HepG2 (cell line): ENCODE data around the gene DCUN1D3. TPM values are rescaled to one million over a fixed set of nuclear protein-coding genes. Genes with fewer than 3 reads are reported as not detected.

ENCODE experiments used
- AHR ChIP-seq: IDR thresholded peaks from 2 replicates; pipeline ENCODE4 v1.6.1; 2018; ENCODE audit warnings: missing genetic modification reagents, missing compliant biosample characterization
- BATF2 ChIP-seq: sonication (generic); formaldehyde crosslinking; IDR thresholded peaks from 2 replicates; pipeline ENCODE4 v1.8.0; 2022; ENCODE audit warnings: mild to moderate bottlenecking, missing genetic modification reagents, moderate library complexity
- GLMP ChIP-seq: sonication (generic); formaldehyde crosslinking; IDR thresholded peaks from 2 replicates; pipeline ENCODE4 v1.9.0; 2021; ENCODE audit warnings: missing genetic modification reagents, mild to moderate bottlenecking, borderline replicate concordance
- HES4 ChIP-seq: sonication (generic); formaldehyde crosslinking; IDR thresholded peaks from 2 replicates; pipeline ENCODE4 v1.9.0; 2021; ENCODE audit warnings: mild to moderate bottlenecking, missing genetic modification reagents, borderline replicate concordance
- MTA3 ChIP-seq: sonication (generic); formaldehyde crosslinking; IDR thresholded peaks from 2 replicates; pipeline ENCODE4 v1.4.0; 2020; ENCODE audit warnings: missing genetic modification reagents
- NBN ChIP-seq: fragments of 450-650 bp; conservative IDR thresholded peaks from 2 replicates; pipeline ENCODE4 v1.6.1; 2017
- PAWR ChIP-seq: sonication (generic); formaldehyde crosslinking; IDR thresholded peaks from 2 replicates; pipeline ENCODE4 v1.4.0; 2020; ENCODE audit warnings: missing genetic modification reagents, mild to moderate bottlenecking, borderline replicate concordance
- RXRA ChIP-seq: sonication (generic); formaldehyde crosslinking; IDR thresholded peaks from 2 replicates; pipeline ENCODE4 v1.5.1; 2020; ENCODE audit warnings: missing genetic modification reagents
- TFAP4 ChIP-seq: sonication (generic); IDR thresholded peaks from 2 replicates; pipeline ENCODE4 v1.6.1; 2016; ENCODE audit warnings: low read depth, borderline replicate concordance
- ZBTB39 ChIP-seq: sonication (generic); formaldehyde crosslinking; IDR thresholded peaks from 2 replicates; pipeline ENCODE4 v1.5.0; 2020; ENCODE audit warnings: missing genetic modification reagents
- ZC3H4 ChIP-seq: sonication (generic); formaldehyde crosslinking; IDR thresholded peaks from 2 replicates; pipeline ENCODE4 v1.4.0; 2020; ENCODE audit warnings: missing genetic modification reagents, borderline replicate concordance
- ZNF343 ChIP-seq: sonication (generic); formaldehyde crosslinking; IDR thresholded peaks from 2 replicates; pipeline ENCODE4 v1.4.0; 2020; ENCODE audit warnings: mild to moderate bottlenecking, missing genetic modification reagents
- ZNF570 ChIP-seq: sonication (generic); formaldehyde crosslinking; IDR thresholded peaks from 2 replicates; pipeline ENCODE4 v1.4.0; 2020; ENCODE audit warnings: mild to moderate bottlenecking, missing genetic modification reagents, borderline replicate concordance
- ZNF646 ChIP-seq: sonication (generic); formaldehyde crosslinking; IDR thresholded peaks from 2 replicates; pipeline ENCODE4 v1.9.0; 2021; ENCODE audit warnings: mild to moderate bottlenecking, missing genetic modification reagents
- ZNF740 ChIP-seq: sonication (generic); formaldehyde crosslinking; IDR thresholded peaks from 2 replicates; pipeline ENCODE4 v1.4.0; 2020; ENCODE audit warnings: missing genetic modification reagents
- polyA plus RNA-seq, 8 experiments: library from polyadenylated mRNA; depleted of rRNA in 3 of 8; stranded (reverse) in 7 of 8; unstranded in 1 of 8; fragments of >200 nt; fragmentation: Illumina TruSeq in 4 of 8; extraction: Trizol in 4 of 8; gene quantifications; 2 replicates each; pipeline versions ENCODE4 v1.2.1 to v1.2.3, GENCODE V29; 2011 to 2016; ENCODE audit warnings: low read depth in 4 of 8, missing spikeins in 1 of 8, mixed read lengths in 1 of 8; ENCODE audit not compliant: insufficient read depth in 1 of 8
- total RNA-seq, 5 experiments: library from RNA; depleted of rRNA; stranded (reverse); fragments of >200 nt; fragmentation: Illumina TruSeq; extraction: Trizol; gene quantifications; 2 replicates each; pipeline ENCODE4 v1.2.3, GENCODE V29; 2016; ENCODE audit warnings: low read depth in 1 of 5

DCUN1D3 gene
- total and polyA plus RNA-seq, 2 of the 13 experiments (the other 11 are each of a cell fraction or from before 2014, with no cell fraction given): 5.0 to 19.3 TPM

- TF ChIP-seq GLMP (CRISPR knock-in tag): no peak
- TF ChIP-seq AHR: peak; percentile 80; the same call in 1 of the 2 replicates
- no peak for TF ChIP-seq ZBTB39 (CRISPR knock-in tag)
- peak; percentile 81; the same call in 1 of the 2 replicates for TF ChIP-seq ZNF740 (CRISPR knock-in tag)
- peak; percentile 68; the same call in 1 of the 2 replicates for TF ChIP-seq RXRA (CRISPR knock-in tag)
- TF ChIP-seq ZNF570 (CRISPR knock-in tag): peak; percentile 29; the same call in 1 of the 2 replicates
- TF ChIP-seq PAWR (CRISPR knock-in tag): 0 out of 2 replicates have a peak, but pooled peaks have one; percentile 84
- TF ChIP-seq ZNF646 (CRISPR knock-in tag): no peak
- no peak; the same call in 1 of the 2 replicates for TF ChIP-seq ZNF343
- no peak for TF ChIP-seq ZC3H4 (CRISPR knock-in tag)
- no peak for TF ChIP-seq NBN
- TF ChIP-seq TFAP4: peak; percentile 46; the same call in 1 of the 2 replicates
- no peak for TF ChIP-seq MTA3 (CRISPR knock-in tag)
- peak; percentile 33; the same call in 1 of the 2 replicates for TF ChIP-seq HES4 (CRISPR knock-in tag)
- no peak for TF ChIP-seq BATF2 (CRISPR knock-in tag)
Measured at GRCh38 chr16:20899477-20900298, 470 bp downstream of the DCUN1D3 start (continued).
